ENCODE data around the gene CMC1. TPM values are rescaled to one million over a fixed set of nuclear protein-coding genes. Genes with fewer than 3 reads are reported as not detected.

CMC1 gene
- total RNA-seq, 2 experiments from 2014 or later, result 44.6 to 45.6 TPM

DNA sequence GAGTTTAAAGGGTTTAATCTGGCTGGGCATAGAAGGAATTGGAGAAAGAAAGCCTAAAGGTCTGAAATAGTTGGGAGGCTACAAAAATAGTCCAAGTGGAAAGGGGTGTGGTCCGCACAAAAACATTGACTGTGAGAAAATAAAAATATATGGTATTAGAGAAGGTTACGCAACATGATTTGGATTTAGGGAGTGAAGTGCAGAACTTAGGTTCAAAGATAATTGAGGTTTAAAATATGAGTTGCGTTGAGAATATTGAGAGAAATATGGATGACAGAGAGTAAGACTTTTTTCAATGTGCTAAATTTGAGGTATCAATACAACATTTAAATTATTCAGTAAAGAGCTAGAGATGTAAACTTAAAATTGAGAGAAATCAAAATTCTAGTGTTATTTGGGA is 15.4 kb upstream of the CMC1 start:
- H3K36me3 Mint-ChIP-seq, result no peaks in the 10 kb centered on the region
- H3K27ac Mint-ChIP-seq, result no peak overlapping the region
- DNase-seq, result no peak
- no peak overlapping the region for H3K4me3 Mint-ChIP-seq
- H3K4me1 Mint-ChIP-seq, result peaks cover 5% of the 10 kb centered on the region
- ATAC-seq (ENCODE audit: low read depth), result no peak
- peaks cover 5% of the 10 kb centered on the region for H3K9me3 Mint-ChIP-seq
- POLR2A ChIA-PET, result no interaction called here
- no peaks in the 10 kb centered on the region for H3K27me3 Mint-ChIP-seq

DNA sequence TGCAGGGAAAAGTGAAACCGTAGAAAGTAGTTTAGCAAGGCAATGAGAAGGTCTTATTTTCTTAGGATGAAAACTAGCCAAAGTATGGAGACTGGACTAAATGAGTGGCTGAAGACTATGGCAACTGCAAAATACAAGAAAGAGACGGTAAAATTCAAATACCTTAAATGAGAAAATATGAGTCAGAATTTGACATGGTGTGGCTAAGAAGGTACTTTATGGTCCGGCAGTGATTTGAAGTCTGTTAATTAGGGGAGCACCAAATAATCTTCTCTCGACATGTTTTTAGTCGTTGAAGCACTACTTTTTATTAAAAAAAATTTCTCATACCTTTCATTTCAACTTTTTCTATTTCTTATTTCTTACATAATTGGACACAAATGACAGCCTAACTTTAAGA is 12.8 kb upstream of the CMC1 start:
- Mint-ChIP-seq H3K27ac (no peak overlapping the region), H3K4me1 (peaks cover 5% of the 10 kb centered on the region), H3K27me3 (no peaks in the 10 kb centered on the region), H3K36me3 (no peaks in the 10 kb centered on the region), H3K9me3 (peaks cover 7% of the 10 kb centered on the region), H3K4me3 (no peak overlapping the region)
- ATAC-seq (ENCODE audit: low read depth) (no peak), DNase-seq (no peak)
- POLR2A ChIA-PET, result no interaction called here

DNA sequence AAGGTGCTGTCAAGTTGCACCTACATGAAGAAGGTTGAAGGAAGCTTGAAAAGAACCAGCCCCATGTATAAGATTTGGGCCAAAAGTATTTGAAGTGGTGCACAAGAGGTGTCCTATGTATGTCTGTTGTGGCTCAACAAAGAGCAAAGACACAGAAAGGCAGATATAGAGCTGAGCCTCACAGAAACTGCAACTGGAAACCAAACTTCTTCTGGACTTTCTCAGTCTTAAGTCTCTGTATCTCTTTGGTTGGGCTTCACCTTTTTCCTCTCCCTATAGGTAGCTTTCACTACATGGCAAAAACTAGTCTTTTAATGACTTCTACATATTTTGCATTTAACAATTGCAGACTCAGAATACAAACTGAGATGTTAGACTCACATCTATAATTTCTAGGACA is 8.8 kb upstream of the CMC1 start:
- H3K27me3 Mint-ChIP-seq, result peaks cover 3% of the 10 kb centered on the region
- ATAC-seq (ENCODE audit: low read depth) (no peak), DNase-seq (no peak)
- H3K9me3 Mint-ChIP-seq, result peaks cover 4% of the 10 kb centered on the region
- H3K36me3 Mint-ChIP-seq, result no peaks in the 10 kb centered on the region
- H3K27ac Mint-ChIP-seq, result no peak overlapping the region
- H3K4me1 Mint-ChIP-seq, result no peaks in the 10 kb centered on the region
- no peak overlapping the region for H3K4me3 Mint-ChIP-seq
- POLR2A ChIA-PET, result no interaction called here

DNA sequence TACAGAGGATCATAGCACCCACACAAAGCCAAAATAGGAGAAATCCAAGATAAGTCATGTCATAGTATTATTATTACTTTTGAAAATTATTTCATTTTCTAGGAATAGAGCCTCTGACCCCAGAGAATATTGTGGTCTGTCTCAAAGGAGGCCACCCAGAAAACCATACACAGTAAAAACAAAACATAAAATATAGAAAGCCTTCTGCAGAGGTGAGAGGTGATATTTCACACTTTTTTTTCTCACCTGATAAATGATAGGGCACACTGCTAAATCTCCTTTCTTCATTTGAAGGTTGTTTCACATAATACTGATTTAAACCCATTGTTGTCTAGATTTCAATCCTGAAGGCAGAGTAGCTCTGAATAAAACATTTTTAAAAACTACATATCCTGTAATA is 7.0 kb upstream of the CMC1 start:
- ATAC-seq (ENCODE audit: low read depth) (no peak), DNase-seq (no peak)
- H3K4me3 Mint-ChIP-seq, result no peak overlapping the region
- H3K27me3 Mint-ChIP-seq, result peaks cover 3% of the 10 kb centered on the region
- H3K36me3 Mint-ChIP-seq, result no peaks in the 10 kb centered on the region
- peaks cover 4% of the 10 kb centered on the region for H3K9me3 Mint-ChIP-seq
- POLR2A ChIA-PET, result no interaction called here
- peaks cover 2% of the 10 kb centered on the region for H3K4me1 Mint-ChIP-seq
- H3K27ac Mint-ChIP-seq, result no peak overlapping the region

DNA sequence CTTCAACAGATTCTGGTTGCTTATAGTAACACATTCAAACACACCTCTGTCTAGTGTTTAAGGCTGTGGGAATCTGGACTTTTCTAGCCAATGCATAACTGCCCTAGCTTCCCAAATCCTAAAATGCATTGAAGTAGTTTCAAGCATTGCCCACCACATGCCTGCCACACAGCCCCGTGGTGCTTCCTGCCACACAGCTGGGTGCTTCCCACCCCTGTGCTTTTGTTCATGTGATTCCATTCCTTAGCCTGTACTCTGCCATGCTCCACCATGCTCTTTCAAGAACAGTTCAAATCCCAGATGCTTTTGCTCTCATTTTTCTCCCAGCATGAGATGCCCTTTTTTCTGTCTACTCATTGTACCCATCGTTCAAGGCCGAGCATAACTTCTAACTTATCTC is 2.3 kb upstream of the CMC1 start:
- Mint-ChIP-seq H3K4me3 (no peak overlapping the region), H3K27me3 (peaks cover 3% of the 10 kb centered on the region), H3K4me1 (peaks cover 25% of the 10 kb centered on the region), H3K27ac (no peak overlapping the region), H3K9me3 (peaks cover 2% of the 10 kb centered on the region), H3K36me3 (peaks cover 3% of the 10 kb centered on the region)
- no peak for DNase-seq
- POLR2A ChIA-PET, result no interaction called here
- no peak for ATAC-seq (ENCODE audit: low read depth)

DNA sequence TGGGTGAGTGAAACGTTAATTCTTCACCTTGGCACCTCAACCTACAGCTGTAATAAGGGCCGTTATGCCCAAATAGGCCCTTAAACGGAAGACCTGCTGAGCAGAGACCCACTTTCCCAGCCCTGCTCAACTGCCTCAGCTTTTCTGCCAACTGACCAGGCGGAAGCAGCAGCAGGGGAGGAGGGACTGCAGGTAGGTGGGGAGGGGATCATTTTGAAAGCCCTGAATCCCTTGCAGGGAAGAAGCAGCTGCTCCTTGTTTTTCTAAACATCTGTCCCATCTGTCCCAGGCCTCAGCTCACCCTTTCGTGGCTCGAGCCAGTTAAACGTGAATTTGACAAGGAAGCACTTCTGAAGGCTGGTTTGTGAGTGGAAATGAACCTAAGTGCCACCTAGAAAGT is 978 bp upstream of the CMC1 start:
- POLR2A ChIA-PET, result interaction anchor here (0.7 to 1.3 kb wide), 3 partner anchors 68 to 528 kb away, joined by 3 to 4 read pairs (median 3); no protein-coding TSS in a partner anchor
- ATAC-seq (ENCODE audit: low read depth), result no peak
- peaks cover 1% of the 10 kb centered on the region for H3K9me3 Mint-ChIP-seq

DNA sequence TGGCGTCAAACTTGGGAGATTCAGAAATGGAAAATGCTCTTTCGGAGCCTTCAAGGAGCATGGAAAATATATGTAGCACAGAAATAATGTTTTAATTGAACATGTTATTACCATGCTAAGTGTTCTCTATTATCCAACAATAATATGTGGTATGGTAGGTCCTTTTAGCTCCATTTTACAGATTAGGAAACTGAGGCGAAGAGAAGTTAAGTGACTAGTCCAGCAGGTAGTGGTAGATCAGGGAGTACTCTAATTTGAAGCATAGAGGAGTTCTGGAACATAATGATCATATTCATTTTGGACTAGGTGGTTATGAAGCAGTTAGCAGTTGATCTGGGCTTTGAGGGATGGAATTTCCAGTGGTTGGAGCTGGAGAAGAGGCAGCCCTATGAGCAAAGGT is 1.1 kb downstream of the CMC1 start:
- Mint-ChIP-seq H3K27ac (no peak overlapping the region), H3K4me3 (peak overlapping the region; percentile 94), H3K4me1 (peaks cover 40% of the 10 kb centered on the region), H3K9me3 (no peaks in the 10 kb centered on the region), H3K36me3 (peaks cover 12% of the 10 kb centered on the region), H3K27me3 (no peaks in the 10 kb centered on the region)
- POLR2A ChIA-PET, result no interaction called here
- DNase-seq (no peak), ATAC-seq (ENCODE audit: low read depth) (no peak)

More for the DNA sequence above, 978 bp upstream of the CMC1 start:
- DNase-seq, result no peak
- Mint-ChIP-seq H3K4me3 (peak overlapping the region; percentile 94), H3K36me3 (peaks cover 8% of the 10 kb centered on the region), H3K27ac (no peak overlapping the region), H3K27me3 (peaks cover 2% of the 10 kb centered on the region), H3K4me1 (peaks cover 28% of the 10 kb centered on the region)

DNA sequence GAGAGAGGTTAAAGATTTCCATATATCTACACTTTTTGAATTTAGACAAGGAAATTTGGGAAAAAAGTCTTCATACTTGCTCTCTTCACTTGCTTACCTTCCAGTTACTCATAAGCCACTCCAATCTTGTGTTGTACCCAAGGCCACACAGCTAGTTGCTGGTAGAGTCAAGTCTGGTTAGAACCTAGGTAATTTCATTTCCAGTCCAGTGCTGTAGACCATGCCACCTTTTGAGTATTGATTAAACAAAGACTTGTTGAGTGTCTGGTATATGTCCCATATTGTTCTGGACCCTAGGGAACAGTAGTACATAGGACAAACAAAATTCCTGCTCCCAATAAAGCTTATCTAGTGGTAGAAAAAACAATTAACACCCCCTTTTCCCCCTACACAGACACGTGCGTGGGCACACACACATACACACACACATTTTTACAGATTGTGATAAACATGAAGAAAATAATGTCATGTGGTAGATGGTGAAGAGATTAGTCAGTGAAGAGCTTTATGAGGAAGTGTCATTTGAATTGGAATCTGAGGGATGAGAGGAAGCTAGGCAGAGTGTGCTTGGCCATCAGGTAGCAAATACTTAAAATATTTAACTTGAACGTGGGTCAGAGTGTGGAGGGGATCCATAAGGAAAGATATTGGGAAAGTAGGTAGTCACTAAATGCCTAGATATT is 2.1 kb downstream of the CMC1 start:
- POLR2A ChIA-PET, result interaction anchor here (1.4 kb wide), 1 partner anchor 105 kb away, joined by 4 read pairs; the partner anchor contains the start of genes AZI2 and ZCWPW2
- Mint-ChIP-seq H3K9me3 (no peaks in the 10 kb centered on the region), H3K4me1 (peaks cover 43% of the 10 kb centered on the region), H3K27ac (no peak overlapping the region), H3K4me3 (peak overlapping the region; percentile 4), H3K27me3 (no peaks in the 10 kb centered on the region), H3K36me3 (peaks cover 12% of the 10 kb centered on the region)
- DNase-seq (no peak), ATAC-seq (ENCODE audit: low read depth) (no peak)

DNA sequence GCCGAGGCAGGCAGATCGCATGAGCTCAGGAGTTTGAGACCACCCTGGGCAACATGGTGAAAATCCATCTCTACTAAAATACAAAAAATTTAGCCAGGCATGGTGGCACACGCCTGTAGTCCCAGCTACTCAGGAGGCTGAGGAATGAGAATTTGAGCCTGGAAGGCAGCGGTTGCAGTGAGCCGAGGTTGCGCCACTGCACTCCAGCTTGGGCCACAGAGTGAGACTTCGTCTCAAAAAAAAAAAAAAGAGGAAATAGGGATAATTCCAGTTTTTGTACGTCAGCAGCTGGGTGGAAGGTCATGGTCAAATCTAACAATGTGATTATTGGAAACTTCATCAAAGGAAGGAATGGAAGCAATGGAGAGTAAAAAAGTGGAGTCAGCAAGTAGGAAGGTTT is 3.1 kb downstream of the CMC1 start:
- H3K36me3 Mint-ChIP-seq, result peaks cover 13% of the 10 kb centered on the region
- DNase-seq, result no peak
- no peak overlapping the region for H3K27ac Mint-ChIP-seq
- peaks cover 41% of the 10 kb centered on the region for H3K4me1 Mint-ChIP-seq
- no peaks in the 10 kb centered on the region for H3K9me3 Mint-ChIP-seq
- H3K4me3 Mint-ChIP-seq, result no peak overlapping the region
- POLR2A ChIA-PET, result interaction anchor here (0.7 kb wide), 2 partner anchors 105 to 536 kb away, joined by 3 to 4 read pairs; no protein-coding TSS in a partner anchor
- no peak for ATAC-seq (ENCODE audit: low read depth)
- no peaks in the 10 kb centered on the region for H3K27me3 Mint-ChIP-seq

DNA sequence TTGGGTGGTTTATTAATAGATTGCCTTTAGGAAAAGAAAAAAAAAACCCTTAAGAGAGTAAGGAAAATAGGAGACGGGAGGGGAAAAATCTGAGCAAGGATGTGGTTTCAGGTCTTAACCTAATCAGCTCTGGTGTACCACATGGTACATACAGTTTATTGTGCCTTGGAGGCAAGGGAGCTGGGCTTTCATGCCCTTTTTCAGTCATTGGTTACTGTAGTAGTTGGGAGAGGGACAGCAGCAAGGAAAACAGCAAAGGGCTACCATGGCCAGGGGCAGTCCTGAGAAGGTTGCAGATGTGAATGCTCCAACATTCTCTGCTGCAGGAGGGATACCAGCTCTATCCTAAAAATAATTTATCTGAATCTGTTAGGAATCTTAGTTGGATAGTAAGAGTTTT is 5.9 kb downstream of the CMC1 start:
- H3K36me3 Mint-ChIP-seq, result peaks cover 25% of the 10 kb centered on the region
- no peak for ATAC-seq (ENCODE audit: low read depth)
- no peak overlapping the region for H3K27ac Mint-ChIP-seq
- peaks cover 38% of the 10 kb centered on the region for H3K4me1 Mint-ChIP-seq
- no peak for DNase-seq
- no peak overlapping the region for H3K4me3 Mint-ChIP-seq
- H3K9me3 Mint-ChIP-seq, result no peaks in the 10 kb centered on the region
- POLR2A ChIA-PET, result no interaction called here
- no peaks in the 10 kb centered on the region for H3K27me3 Mint-ChIP-seq

DNA sequence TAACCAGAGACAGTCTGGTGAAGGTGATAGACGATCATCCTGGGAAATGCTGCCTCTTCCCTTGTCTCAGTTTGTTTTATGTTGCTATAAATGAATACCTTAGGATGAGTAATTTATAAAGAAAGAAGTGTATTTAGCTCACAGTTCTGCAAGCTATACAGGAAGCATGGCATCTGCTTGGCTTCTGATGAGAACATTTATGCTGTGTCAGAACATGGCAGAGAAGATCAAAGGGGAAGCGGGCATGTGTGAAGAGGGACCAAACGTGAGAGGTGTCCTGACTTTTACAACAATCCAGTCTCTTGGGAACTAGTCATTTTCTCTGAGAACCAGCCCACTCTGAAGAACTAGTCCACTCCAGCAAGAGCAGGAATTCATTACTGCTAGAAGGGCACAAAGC is 9.6 kb downstream of the CMC1 start:
- H3K27ac Mint-ChIP-seq, result no peak overlapping the region
- ATAC-seq (ENCODE audit: low read depth), result no peak

DNA sequence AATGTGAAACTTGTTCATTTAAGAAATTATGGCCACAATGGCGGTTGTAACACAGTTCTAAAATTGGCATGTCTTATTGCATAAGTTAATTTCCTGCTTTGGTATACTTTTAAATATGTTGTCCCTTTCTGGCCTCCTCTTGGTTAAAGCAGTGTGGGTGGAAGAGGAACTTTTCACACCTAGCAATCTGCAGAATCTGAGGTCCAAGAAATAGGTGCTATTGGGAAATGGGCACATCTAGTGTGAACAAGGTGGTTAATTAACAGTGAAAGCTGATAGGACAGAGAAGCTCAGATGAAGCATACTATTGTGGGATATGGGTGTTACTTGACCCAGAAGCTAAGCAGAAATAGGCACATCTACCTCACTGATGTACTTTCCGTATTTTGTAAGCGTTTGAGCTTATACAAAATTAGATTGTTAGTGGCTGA is 10.6 kb downstream of the CMC1 start:
- Mint-ChIP-seq H3K27me3 (no peaks in the 10 kb centered on the region), H3K4me1 (peaks cover 19% of the 10 kb centered on the region), H3K27ac (no peak overlapping the region), H3K36me3 (peaks cover 23% of the 10 kb centered on the region), H3K4me3 (no peak overlapping the region), H3K9me3 (no peaks in the 10 kb centered on the region)
- DNase-seq (no peak), ATAC-seq (ENCODE audit: low read depth) (no peak)
- POLR2A ChIA-PET, result no interaction called here

More for the DNA sequence above, 9.6 kb downstream of the CMC1 start:
- Mint-ChIP-seq H3K9me3 (no peaks in the 10 kb centered on the region), H3K4me3 (no peak overlapping the region), H3K4me1 (peaks cover 25% of the 10 kb centered on the region), H3K27me3 (no peaks in the 10 kb centered on the region), H3K36me3 (peaks cover 26% of the 10 kb centered on the region)
- POLR2A ChIA-PET, result no interaction called here
- DNase-seq, result no peak

DNA sequence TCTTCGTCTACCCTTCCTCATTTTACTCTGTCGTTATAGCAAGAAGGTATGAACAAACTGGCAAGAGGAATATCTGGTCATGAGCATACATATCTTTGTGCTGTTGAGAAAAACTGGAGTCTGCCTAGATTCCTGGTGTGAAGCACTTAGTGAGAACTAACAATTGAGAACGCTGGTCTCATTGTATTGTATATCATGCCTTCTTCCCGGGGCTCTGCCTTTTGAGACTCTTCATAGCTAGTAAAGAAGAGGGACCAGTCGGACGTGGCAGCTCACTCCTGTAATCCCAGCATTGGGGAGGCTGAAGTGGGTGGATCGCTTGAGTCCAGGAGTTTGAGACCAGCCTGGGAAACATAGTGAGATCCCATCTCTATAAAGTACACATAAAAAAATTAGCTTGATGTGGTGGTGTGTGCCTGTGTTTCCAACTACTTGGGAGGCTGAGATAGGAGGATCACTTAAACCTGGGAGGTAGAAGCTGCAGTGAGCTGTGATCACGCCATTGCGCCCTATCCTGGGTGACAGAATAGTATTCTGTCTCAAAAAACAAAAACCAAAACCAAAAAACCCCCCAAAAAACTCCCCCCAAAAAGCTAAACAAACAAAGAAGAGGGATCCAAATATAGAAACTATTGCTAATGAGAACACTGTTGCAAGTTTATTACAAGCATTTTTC is 11.8 kb downstream of the CMC1 start:
- no peak for ATAC-seq (ENCODE audit: low read depth)
- POLR2A ChIA-PET, result no interaction called here
- H3K4me3 Mint-ChIP-seq, result no peak overlapping the region

DNA sequence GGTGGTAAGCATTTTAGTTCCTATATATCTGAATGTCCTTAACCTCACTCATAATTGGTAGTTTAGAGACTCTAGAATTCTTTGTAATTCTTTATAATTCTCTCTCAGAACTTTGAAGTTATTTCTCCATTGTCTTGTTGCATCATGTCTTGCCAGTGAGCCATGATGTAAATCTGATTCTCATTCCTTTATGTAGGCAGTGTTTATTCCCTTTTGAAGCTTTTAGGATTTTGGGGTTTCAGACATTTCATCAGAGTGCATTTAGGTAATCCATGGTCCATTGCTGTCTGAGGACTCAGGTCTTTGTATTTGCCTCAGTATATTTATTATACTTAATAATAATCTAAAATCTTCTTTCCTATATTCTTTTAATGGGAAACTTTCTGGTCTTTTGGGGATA is 20.6 kb downstream of the CMC1 start:
- no peak overlapping the region for H3K4me3 Mint-ChIP-seq
- ATAC-seq (ENCODE audit: low read depth) (no peak), DNase-seq (no peak)
- H3K27me3 Mint-ChIP-seq, result no peaks in the 10 kb centered on the region
- peaks cover 2% of the 10 kb centered on the region for H3K9me3 Mint-ChIP-seq
- POLR2A ChIA-PET, result no interaction called here
- no peak overlapping the region for H3K27ac Mint-ChIP-seq
- peaks cover 1% of the 10 kb centered on the region for H3K4me1 Mint-ChIP-seq
- peaks cover 21% of the 10 kb centered on the region for H3K36me3 Mint-ChIP-seq

More for the DNA sequence above, 11.8 kb downstream of the CMC1 start:
- no peaks in the 10 kb centered on the region for H3K27me3 Mint-ChIP-seq
- no peaks in the 10 kb centered on the region for H3K9me3 Mint-ChIP-seq
- no peak for DNase-seq
- H3K36me3 Mint-ChIP-seq, result peaks cover 24% of the 10 kb centered on the region
- peaks cover 11% of the 10 kb centered on the region for H3K4me1 Mint-ChIP-seq
- no peak overlapping the region for H3K27ac Mint-ChIP-seq
